HCT116 (cell line): ENCODE results near the gene SEMA4C. TPM values are rescaled to one million over a fixed set of nuclear protein-coding genes. Genes with fewer than 3 reads are reported as not detected.

Source experiments
- ATAC-seq: fragments of 200-7000 bp; cut with Tn5 transposase; 2 replicates; pipeline ENCODE4 v1.9.1; 2020; ENCODE audit warnings: mild to moderate bottlenecking, moderate library complexity
- BruUV-seq: library from RNA; stranded (reverse); fragments of 400-500 nt; replicated peaks from 2 replicates; lab custom pipeline; 2021; lab: Mats Ljungman, UMichigan
- CTCF ChIA-PET: fragments of 300-600 bp; sonication (Branson Sonifier 250); formaldehyde crosslinking; loops from one replicate; lab custom pipeline; 2021; ENCODE audit warnings: antibody characterized with exemption; lab: Charles Lee
- POLR2A ChIA-PET: fragments of 300-600, 350-600 bp; sonication (Branson Sonifier 250); formaldehyde crosslinking; loops from one replicate; lab custom pipeline; 2021; ENCODE audit warnings: antibody characterized with exemption; lab: Charles Lee
- RAD21 ChIA-PET, 2 experiments: fragments of 300-600 bp; sonication (Branson Sonifier 250); formaldehyde crosslinking; loops; one replicate each; lab custom pipeline; 2023; ENCODE audit warnings: low total read pairs in 2 of 2; ENCODE audit not compliant: uncharacterized antibody in 2 of 2, unreplicated experiment in 2 of 2, low non-redundant PET in 1 of 2; lab: Charles Lee
- DNase-seq: peaks from one replicate; pipeline ENCODE4 v3.0.0-alpha.2; 2010; ENCODE audit warnings: low read depth, low spot score
- H2AFZ ChIP-seq: fragments of 200-600 bp; shearing (Covaris generic), sonication (generic); 2 replicates; pipeline ENCODE4 v1.6.1; 2017; ENCODE audit warnings: low read depth, mixed run types, mixed read lengths, antibody characterized with exemption, low read length; ENCODE audit not compliant: poor library complexity, severe bottlenecking
- H3K27ac ChIP-seq: 2 replicates; pipeline ENCODE4 v1.5.1; 2012; ENCODE audit warnings: low read depth, low read length
- H3K27me3 ChIP-seq: fragments of 200-600 bp; sonication (generic); 2 replicates; pipeline ENCODE4 v1.6.1; 2016; ENCODE audit warnings: mixed run types, low read length, mixed read lengths; ENCODE audit not compliant: insufficient read depth
- H3K36me3 ChIP-seq, 2 experiments: fragments of 200-500 bp in 1 of 2; fragments of 200-600 bp in 1 of 2; sonication (Bioruptor generic) in 1 of 2; sonication (generic) in 1 of 2; 2 replicates each; pipeline versions ENCODE4 v1.5.1 to v1.6.1; 2014 to 2016; ENCODE audit warnings: low read length in 2 of 2, inconsistent platforms in 1 of 2, mixed read lengths in 1 of 2, mixed run types in 1 of 2; ENCODE audit not compliant: insufficient read depth in 2 of 2, control insufficient read depth in 1 of 2
- H3K4me1 ChIP-seq, 2 experiments: fragments of 200-600 bp in 1 of 2; sonication (generic) in 1 of 2; 2 replicates each; pipeline versions ENCODE4 v1.5.1 to v1.6.1; 2012 to 2017; ENCODE audit warnings: low read length in 2 of 2, inconsistent platforms in 1 of 2, mild to moderate bottlenecking in 1 of 2, mixed read lengths in 1 of 2, mixed run types in 1 of 2, moderate library complexity in 1 of 2; ENCODE audit not compliant: insufficient read depth in 2 of 2, control insufficient read depth in 1 of 2
- H3K4me2 ChIP-seq: fragments of 200-600 bp; sonication (generic); 2 replicates; pipeline ENCODE4 v1.6.1; 2017; ENCODE audit warnings: mixed run types, low read length, mixed read lengths
- H3K4me3 ChIP-seq, 2 experiments: fragments of 200-600 bp in 1 of 2; sonication (generic) in 1 of 2; replicated peaks in 1 of 2; 2 replicates each; pipeline ENCODE4 v1.5.1; 2011 to 2016; ENCODE audit warnings: low read length in 2 of 2, control low read depth in 1 of 2, low read depth in 1 of 2, mild to moderate bottlenecking in 1 of 2, mixed read lengths in 1 of 2, mixed run types in 1 of 2
- H3K79me2 ChIP-seq: fragments of 200-600 bp; sonication (generic); 2 replicates; pipeline ENCODE4 v1.6.1; 2017; ENCODE audit warnings: mild to moderate bottlenecking, mixed run types, low read length, moderate library complexity, mixed read lengths; ENCODE audit not compliant: insufficient read depth
- H3K9ac ChIP-seq: fragments of 200-600 bp; sonication (generic); 2 replicates; pipeline ENCODE4 v1.6.1; 2016; ENCODE audit warnings: low read length, mixed read lengths
- H3K9me2 ChIP-seq: fragments of 200-600 bp; sonication (generic), shearing (Covaris generic); 2 replicates; pipeline ENCODE4 v1.6.1; 2017; ENCODE audit warnings: mixed run types, mild to moderate bottlenecking, moderate library complexity; ENCODE audit not compliant: insufficient read depth
- H3K9me3 ChIP-seq, 2 experiments: fragments of 200-500 bp in 1 of 2; fragments of 200-600 bp in 1 of 2; sonication (Bioruptor generic) in 1 of 2; sonication (generic) in 1 of 2; 2 replicates each; pipeline ENCODE4 v1.6.1; 2014 to 2017; ENCODE audit warnings: low read length in 2 of 2, mixed read lengths in 2 of 2, inconsistent platforms in 1 of 2, low read depth in 1 of 2, mild to moderate bottlenecking in 1 of 2, mixed run types in 1 of 2, moderate library complexity in 1 of 2; ENCODE audit not compliant: control insufficient read depth in 1 of 2, insufficient read depth in 1 of 2
- H4K20me1 ChIP-seq: fragments of 200-600 bp; sonication (generic), shearing (Covaris generic); 2 replicates; pipeline ENCODE4 v1.6.1; 2017; ENCODE audit warnings: mixed run types, mild to moderate bottlenecking, moderate library complexity; ENCODE audit not compliant: insufficient read depth
- ATF3 ChIP-seq: IDR thresholded peaks from 2 replicates; pipeline ENCODE4 v1.6.1; 2012
- CBX3 ChIP-seq: IDR thresholded peaks from 2 replicates; pipeline ENCODE4 v1.6.1; 2012; ENCODE audit warnings: low read depth
- CEBPB ChIP-seq: IDR thresholded peaks from 2 replicates; pipeline ENCODE4 v1.6.1; 2012; ENCODE audit warnings: low read depth
- CTCF ChIP-seq, 3 experiments: fragments of 200-600 bp in 1 of 3; sonication (generic) in 1 of 3; IDR thresholded peaks in 2 of 3; conservative IDR thresholded peaks in 1 of 3; 2 replicates each; pipeline ENCODE4 v1.5.1; 2012 to 2017; ENCODE audit warnings: low read depth in 2 of 3, low read length in 2 of 3, antibody characterized with exemption in 1 of 3, borderline replicate concordance in 1 of 3, control low read depth in 1 of 3, mild to moderate bottlenecking in 1 of 3, mixed read lengths in 1 of 3, mixed run types in 1 of 3, moderate library complexity in 1 of 3; ENCODE audit not compliant: insufficient read depth in 1 of 3
- EGR1 ChIP-seq: IDR thresholded peaks from 2 replicates; pipeline ENCODE4 v1.6.1; 2012; ENCODE audit warnings: low read depth
- ELF1 ChIP-seq: IDR thresholded peaks from 2 replicates; pipeline ENCODE4 v1.6.1; 2012; ENCODE audit warnings: low read depth, borderline replicate concordance
- FOSL1 ChIP-seq: IDR thresholded peaks from 2 replicates; pipeline ENCODE4 v1.6.1; 2012; ENCODE audit warnings: low read depth
- MAX ChIP-seq: IDR thresholded peaks from 2 replicates; pipeline ENCODE4 v1.6.1; 2012
- RAD21 ChIP-seq: IDR thresholded peaks from 2 replicates; pipeline ENCODE4 v1.6.1; 2012; ENCODE audit warnings: low read depth, mild to moderate bottlenecking
- REST ChIP-seq: IDR thresholded peaks from 2 replicates; pipeline ENCODE4 v1.6.1; 2012; ENCODE audit warnings: low read depth
- SIN3A ChIP-seq: IDR thresholded peaks from 2 replicates; pipeline ENCODE4 v1.6.1; 2012; ENCODE audit warnings: low read depth
- ZFX ChIP-seq: fragments of 450-650 bp; IDR thresholded peaks from 2 replicates; pipeline ENCODE4 v1.6.1; 2017
- ZNF274 ChIP-seq: fragments of 200-500 bp; sonication (Bioruptor generic); IDR thresholded peaks from 2 replicates; pipeline ENCODE4 v1.6.1; 2014; ENCODE audit warnings: mild to moderate bottlenecking, low read depth, low read length, inconsistent platforms
- intact Hi-C: fragments of 100-400 bp; cut with micrococcal nuclease; formaldehyde crosslinking; loops from 2 replicates; pipeline ENCODE4 v1.10.0; 2022
- total RNA-seq: library from RNA; stranded (reverse); gene quantifications from one replicate; pipeline ENCODE4 v1.2.1, GENCODE V29; 2021; ENCODE audit not compliant: unreplicated experiment

SEMA4C gene
- total RNA-seq, 1 experiment from 2014 or later: 25.4 TPM

GRCh38 chr2:96815326-96816126 lies 54.4 kb downstream of the SEMA4C start:
- POLR2A ChIA-PET: interaction anchor here (0.5 to 1.0 kb wide), 4 partner anchors 9 to 381 kb away, joined by 3 to 4 read pairs (median 3); no protein-coding TSS in a partner anchor
- Histone ChIP-seq H3K27me3 (no peaks in the 10 kb centered on the region), H3K4me1 (peaks cover 11 to 21% of the 10 kb centered on the region in 2 experiments), H3K4me2 (peak overlapping the region; percentile 97), H3K4me3 (peak overlapping the region; percentile 67 to 79)
- BruUV-seq: TSS peak; percentile 77
- RAD21 ChIA-PET: interaction anchor here in 1 of 2 experiments (0.6 kb wide), 1 partner anchor 136 kb away, joined by 3 read pairs; no protein-coding TSS in a partner anchor
- CTCF ChIA-PET: interaction anchor here (0.7 to 1.9 kb wide), 6 partner anchors 15 to 297 kb away, joined by 3 to 8 read pairs (median 5); partner anchors contain the start of genes ANKRD36 and ANKRD39
- intact Hi-C loops: loop anchor here (2.0 kb wide), 1 partner anchor 53 kb away; no protein-coding TSS in a partner anchor
- no peak for TF ChIP-seq ZFX
- no peak for TF ChIP-seq CTCF (IDR thresholded peaks at IDR 0.05 in 2 of 3, conservative IDR thresholded peaks at IDR 0.05 in 1 of 3; ENCODE audit: borderline replicate concordance in 1 of 3, insufficient read depth in 1 of 3, low read depth in 2 of 3, low read length in 2 of 3)
- TF ChIP-seq, all 23 proteins: peak for 0
- Histone ChIP-seq H3K9me3 (no peaks in the 10 kb centered on the region), H3K27ac (peak overlapping the region; percentile 30; the same call in 1 of the 2 replicates), H3K36me3 (peaks cover 0 to 9% of the 10 kb centered on the region in 2 experiments; a peak in 1 of 4 replicates), H3K9ac (peak overlapping the region; percentile 74), H3K79me2 (peaks cover 36% of the 10 kb centered on the region), H3K9me2 (no peaks in the 10 kb centered on the region), H4K20me1 (no peaks in the 10 kb centered on the region), H2AFZ (peak overlapping the region; percentile 35)
- ATAC-seq (no peak), DNase-seq (no peak)

GRCh38 chr2:96813656-96814055 lies 56.2 kb downstream of the SEMA4C start:
- intact Hi-C loops: no loop called here
- no peaks in the 10 kb centered on the region for H3K27me3 ChIP-seq
- CTCF ChIA-PET: no interaction called here
- peaks cover 11 to 21% of the 10 kb centered on the region in 2 experiments for H3K4me1 ChIP-seq
- ATAC-seq: no peak
- RAD21 ChIA-PET: no interaction called here
- peaks cover 0 to 3% of the 10 kb centered on the region in 2 experiments; a peak in 2 of 4 replicates for H3K36me3 ChIP-seq
- no peak for DNase-seq
- no peak overlapping the region for H3K4me3 ChIP-seq
- no peaks in the 10 kb centered on the region for H4K20me1 ChIP-seq
- POLR2A ChIA-PET: no interaction called here
- H3K9me2 ChIP-seq: no peaks in the 10 kb centered on the region
- H3K9ac ChIP-seq: no peak overlapping the region
- peaks cover 17% of the 10 kb centered on the region for H3K79me2 ChIP-seq
- H2AFZ ChIP-seq: no peak overlapping the region
- TSS peak; percentile 35 for BruUV-seq
- H3K4me2 ChIP-seq: no peak overlapping the region
- no peak overlapping the region for H3K27ac ChIP-seq
- H3K9me3 ChIP-seq: no peaks in the 10 kb centered on the region
- TF ChIP-seq CBX3: no peak
- no peak for TF ChIP-seq MAX
- no peak for TF ChIP-seq CEBPB
- no peak for TF ChIP-seq ZFX
- no peak for TF ChIP-seq REST
- TF ChIP-seq SIN3A: no peak
- no peak for TF ChIP-seq ATF3
- no peak for TF ChIP-seq ZNF274
- no peak for TF ChIP-seq EGR1
- TF ChIP-seq ELF1: no peak
- TF ChIP-seq RAD21: no peak
- no peak for TF ChIP-seq FOSL1
